ENCODE data around the gene CEACAM1.

Gene CEACAM1

GRCh38 chr19:42521346-42522030, 6.8 kb downstream of the CEACAM1 start:
- Histone ChIP-seq H3K27me3 (ENCODE audit: insufficient read depth, low read length, poor library complexity, severe bottlenecking) (no peaks in the 10 kb centered on the region), H3K4me2 (ENCODE audit: low read depth, low read length, poor library complexity, severe bottlenecking) (no peak overlapping the region), H3K79me2 (ENCODE audit: insufficient read depth, low read length) (no peaks in the 10 kb centered on the region), H3K4me1 (ENCODE audit: insufficient read depth, low read length, poor library complexity, severe bottlenecking) (no peaks in the 10 kb centered on the region), H4K20me1 (ENCODE audit: insufficient read depth, low read length, poor library complexity, severe bottlenecking) (no peaks in the 10 kb centered on the region), H3F3A (ENCODE audit: low read depth) (no peaks in the 10 kb centered on the region), H3K9me3 (ENCODE audit: insufficient read depth, low read depth, low read length) (no peaks in the 10 kb centered on the region), H3K9ac (ENCODE audit: low read depth, low read length, poor library complexity, severe bottlenecking) (no peak overlapping the region), H3K4me3 (ENCODE audit: low read length, poor library complexity, severe bottlenecking) (no peak overlapping the region), H3K9me2 (replicated peaks; ENCODE audit: low read depth, low read length) (no peaks in the 10 kb centered on the region), H3K36me3 (ENCODE audit: insufficient read depth, low read length) (no peaks in the 10 kb centered on the region), H2AFZ (ENCODE audit: low read length) (no peak overlapping the region)
- TF ChIP-seq EZH2phosphoT487 (IDR thresholded peaks at IDR 0.05; ENCODE audit: borderline replicate concordance) (no peak), CTCF (conservative IDR thresholded peaks at IDR 0.05; ENCODE audit: low read length) (no peak)

GRCh38 chr19:42519108-42519507, 9.2 kb downstream of the CEACAM1 start:
- Histone ChIP-seq H3K9me2 (replicated peaks; ENCODE audit: low read depth, low read length) (no peaks in the 10 kb centered on the region), H3K4me1 (ENCODE audit: insufficient read depth, low read length, poor library complexity, severe bottlenecking) (no peaks in the 10 kb centered on the region), H4K20me1 (ENCODE audit: insufficient read depth, low read length, poor library complexity, severe bottlenecking) (no peaks in the 10 kb centered on the region), H3K4me3 (ENCODE audit: low read length, poor library complexity, severe bottlenecking) (no peak overlapping the region), H2AFZ (ENCODE audit: low read length) (no peak overlapping the region), H3K9ac (ENCODE audit: low read depth, low read length, poor library complexity, severe bottlenecking) (no peak overlapping the region), H3K27me3 (ENCODE audit: insufficient read depth, low read length, poor library complexity, severe bottlenecking) (no peaks in the 10 kb centered on the region), H3K4me2 (ENCODE audit: low read depth, low read length, poor library complexity, severe bottlenecking) (no peak overlapping the region), H3K9me3 (ENCODE audit: insufficient read depth, low read depth, low read length) (no peaks in the 10 kb centered on the region), H3K79me2 (ENCODE audit: insufficient read depth, low read length) (no peaks in the 10 kb centered on the region), H3K36me3 (ENCODE audit: insufficient read depth, low read length) (no peaks in the 10 kb centered on the region), H3F3A (ENCODE audit: low read depth) (no peaks in the 10 kb centered on the region)
- TF ChIP-seq CTCF (conservative IDR thresholded peaks at IDR 0.05; ENCODE audit: low read length): no peak
- TF ChIP-seq EZH2phosphoT487 (IDR thresholded peaks at IDR 0.05; ENCODE audit: borderline replicate concordance): no peak

GRCh38 chr19:42516771-42517170, 11.5 kb downstream of the CEACAM1 start:
- H3K27me3 ChIP-seq (ENCODE audit: insufficient read depth, low read length, poor library complexity, severe bottlenecking): no peaks in the 10 kb centered on the region
- no peak overlapping the region for H2AFZ ChIP-seq (ENCODE audit: low read length)
- no peak overlapping the region for H3K4me3 ChIP-seq (ENCODE audit: low read length, poor library complexity, severe bottlenecking)
- H3F3A ChIP-seq (ENCODE audit: low read depth): no peaks in the 10 kb centered on the region
- H3K36me3 ChIP-seq (ENCODE audit: insufficient read depth, low read length): no peaks in the 10 kb centered on the region
- no peaks in the 10 kb centered on the region for H3K4me1 ChIP-seq (ENCODE audit: insufficient read depth, low read length, poor library complexity, severe bottlenecking)
- no peaks in the 10 kb centered on the region for H3K9me3 ChIP-seq (ENCODE audit: insufficient read depth, low read depth, low read length)
- H3K9ac ChIP-seq (ENCODE audit: low read depth, low read length, poor library complexity, severe bottlenecking): no peak overlapping the region
- no peak for TF ChIP-seq CTCF (conservative IDR thresholded peaks at IDR 0.05; ENCODE audit: low read length)
- TF ChIP-seq EZH2phosphoT487 (IDR thresholded peaks at IDR 0.05; ENCODE audit: borderline replicate concordance): no peak
- no peaks in the 10 kb centered on the region for H3K9me2 ChIP-seq (replicated peaks; ENCODE audit: low read depth, low read length)
- no peaks in the 10 kb centered on the region for H4K20me1 ChIP-seq (ENCODE audit: insufficient read depth, low read length, poor library complexity, severe bottlenecking)
- no peak overlapping the region for H3K4me2 ChIP-seq (ENCODE audit: low read depth, low read length, poor library complexity, severe bottlenecking)
- no peaks in the 10 kb centered on the region for H3K79me2 ChIP-seq (ENCODE audit: insufficient read depth, low read length)
